CD4-positive, alpha-beta memory T cell (primary cell): Measurements from ENCODE around the gene NFATC2. TPM values are rescaled to one million over a fixed set of nuclear protein-coding genes. Genes with fewer than 3 reads are reported as not detected.

Experiments used
- CTCF ChIA-PET: fragments of 350-600 bp; sonication (Branson Sonifier 250); formaldehyde crosslinking; loops from one replicate; lab custom pipeline; 2021; ENCODE audit warnings: inconsistent platforms; ENCODE audit not compliant: partially characterized antibody; lab: Charles Lee
- POLR2A ChIA-PET: fragments of 350-600 bp; sonication (Branson Sonifier 250); formaldehyde crosslinking; loops from one replicate; lab custom pipeline; 2021; ENCODE audit not compliant: partially characterized antibody; lab: Charles Lee
- DNase-seq, 5 donors: peaks; one replicate each; pipeline versions ENCODE4 v3.0.0 to v3.0.0-alpha.2; 2020 to 2022; ENCODE audit warnings: mixed read lengths in 1 of 5
- H3K27ac ChIP-seq: one replicate; pipeline ENCODE4 v1.7.0; 2013; ENCODE audit warnings: low read depth, low read length
- H3K27me3 ChIP-seq: 2 replicates; pipeline ENCODE4 v1.7.0; 2013; ENCODE audit warnings: mild to moderate bottlenecking, low read length, moderate library complexity; ENCODE audit not compliant: insufficient read depth
- H3K36me3 ChIP-seq: 2 replicates; pipeline ENCODE4 v1.7.0; 2013; ENCODE audit warnings: mild to moderate bottlenecking, low read length, moderate library complexity; ENCODE audit not compliant: insufficient read depth
- H3K4me1 ChIP-seq: 2 replicates; pipeline ENCODE4 v1.7.0; 2013; ENCODE audit warnings: mild to moderate bottlenecking, low read length, moderate library complexity; ENCODE audit not compliant: insufficient read depth
- H3K4me3 ChIP-seq, 2 donors: one replicate each; pipeline ENCODE4 v1.7.0; 2013; ENCODE audit warnings: low read length in 2 of 2, mild to moderate bottlenecking in 1 of 2
- H3K9me3 ChIP-seq, 2 donors: one replicate each; pipeline ENCODE4 v1.7.0; 2013; ENCODE audit warnings: low read length in 2 of 2, control low read depth in 1 of 2; ENCODE audit not compliant: control insufficient read depth in 1 of 2
- H3K27ac Mint-ChIP-seq, 7 donors: one replicate each; pipeline ENCODE4 v1.8.0; 2020 to 2021; ENCODE audit warnings: mixed read lengths in 7 of 7, mild to moderate bottlenecking in 6 of 7, inconsistent platforms in 3 of 7, moderate library complexity in 3 of 7
- H3K27me3 Mint-ChIP-seq, 2 donors: one replicate each; pipeline ENCODE4 v1.8.0; 2020 to 2021; ENCODE audit warnings: mixed read lengths in 2 of 2
- H3K36me3 Mint-ChIP-seq, 2 donors: one replicate each; pipeline ENCODE4 v1.8.0; 2020 to 2021; ENCODE audit warnings: mixed read lengths in 2 of 2, inconsistent platforms in 1 of 2, mild to moderate bottlenecking in 1 of 2
- H3K4me1 Mint-ChIP-seq, 4 donors: one replicate each; pipeline ENCODE4 v1.8.0; 2020 to 2021; ENCODE audit warnings: mixed read lengths in 4 of 4, mild to moderate bottlenecking in 1 of 4
- H3K4me3 Mint-ChIP-seq, 8 donors: one replicate each; pipeline ENCODE4 v1.8.0; 2020 to 2021; ENCODE audit warnings: mixed read lengths in 8 of 8, mild to moderate bottlenecking in 7 of 8, moderate library complexity in 6 of 8, inconsistent platforms in 3 of 8
- H3K9me3 Mint-ChIP-seq, 8 donors: one replicate each; pipeline ENCODE4 v1.8.0; 2020 to 2021; ENCODE audit warnings: mixed read lengths in 8 of 8, mild to moderate bottlenecking in 5 of 8, inconsistent platforms in 3 of 8, moderate library complexity in 1 of 8
- intact Hi-C: fragments of 100-400 bp; cut with micrococcal nuclease; formaldehyde crosslinking; loops from one replicate; pipeline ENCODE4 v1.15.1; 2023
- polyA plus RNA-seq, 2 donors: library from polyadenylated mRNA; unstranded; fragments of 300-500 nt; fragmentation: Illumina TruSeq; gene quantifications; one replicate each; pipeline ENCODE4 v1.2.3, GENCODE V29; 2021
- total RNA-seq, 2 experiments: library from RNA; stranded (reverse); gene quantifications; one replicate each; pipeline ENCODE4 v1.2.3, GENCODE V29; 2021

The NFATC2 gene
- total and polyA plus RNA-seq, 4 experiments from 2014 or later: 14.0 to 71.6 (median 53.7) TPM

DNA sequence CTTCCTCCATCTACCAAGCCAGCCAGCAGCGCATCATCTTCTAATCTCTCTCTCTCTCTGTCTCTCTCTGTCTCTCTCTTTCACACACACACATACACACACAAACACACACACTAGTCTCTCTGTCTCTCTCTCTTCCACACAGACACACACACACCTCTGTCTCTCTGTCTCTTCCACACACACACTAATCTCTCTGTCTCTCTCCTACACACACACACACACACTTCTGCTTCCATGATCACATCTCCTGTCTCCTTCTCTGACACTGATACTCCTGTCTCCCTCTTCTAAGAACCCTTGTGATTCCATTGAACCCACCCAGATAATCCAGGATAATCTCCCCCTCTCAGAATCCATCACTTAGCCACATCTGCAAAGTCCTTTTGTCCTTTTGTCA, 181.3 kb downstream of the NFATC2 start:
- Histone ChIP-seq H3K36me3 (no peaks in the 10 kb centered on the region), H3K4me3 (no peak overlapping the region), H3K4me1 (no peaks in the 10 kb centered on the region), H3K27me3 (no peaks in the 10 kb centered on the region), H3K9me3 (no peaks in the 10 kb centered on the region), H3K27ac (no peak overlapping the region)
- Mint-ChIP-seq H3K36me3 (peaks cover 0 to 8% of the 10 kb centered on the region in 2 donors), H3K27ac (peak overlapping the region in 1 of 7 donors; percentile 12), H3K4me3 (no peak overlapping the region), H3K9me3 (peaks cover 0 to 10% (median 6%) of the 10 kb centered on the region in 8 donors), H3K4me1 (no peaks in the 10 kb centered on the region), H3K27me3 (peaks cover 0 to 3% of the 10 kb centered on the region in 2 donors)
- POLR2A ChIA-PET: no interaction called here
- intact Hi-C loops: no loop called here
- DNase-seq: no peak
- CTCF ChIA-PET: no interaction called here

DNA sequence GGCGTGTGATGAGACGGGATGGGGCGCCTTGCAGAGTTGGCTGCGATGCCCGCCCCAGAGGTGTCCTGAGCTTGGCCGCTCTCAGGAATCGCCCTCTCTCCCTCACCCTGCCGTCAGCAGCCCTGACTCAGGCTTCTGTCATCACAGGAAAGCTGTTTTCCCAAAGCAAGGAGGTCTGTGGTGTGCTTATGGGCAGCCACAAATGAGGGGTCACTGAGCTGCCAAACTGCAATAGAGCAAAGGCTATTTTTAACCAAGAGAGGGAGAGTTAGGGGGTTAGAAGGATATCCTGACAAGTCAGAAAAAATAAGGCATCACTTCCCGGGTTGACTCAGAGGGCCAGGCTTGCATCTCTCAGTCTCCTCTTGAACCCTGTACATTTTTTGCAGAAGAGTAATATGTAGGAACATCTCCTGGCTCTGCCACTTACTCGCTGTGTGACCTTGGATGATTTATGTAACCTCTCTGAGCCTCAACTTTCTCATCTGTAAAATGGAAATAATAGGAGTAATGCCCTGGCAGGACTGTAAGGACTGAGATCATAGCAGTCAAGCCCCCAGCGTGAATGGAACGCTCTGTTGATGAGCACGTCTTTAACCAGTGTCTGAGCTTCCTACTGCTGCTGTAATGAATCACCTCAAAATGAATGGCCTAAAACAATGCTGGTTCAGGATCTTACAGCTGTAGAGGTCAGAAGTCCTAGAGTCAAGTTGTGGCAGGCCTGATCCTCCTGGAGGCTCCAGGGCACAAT, 181.9 kb downstream of the NFATC2 start:
- intact Hi-C loops: no loop called here
- Mint-ChIP-seq H3K36me3 (peaks cover 0 to 9% of the 10 kb centered on the region in 2 donors), H3K4me1 (no peaks in the 10 kb centered on the region), H3K27ac (no peak overlapping the region), H3K9me3 (peaks cover 0 to 10% (median 6%) of the 10 kb centered on the region in 8 donors), H3K27me3 (peaks cover 0 to 3% of the 10 kb centered on the region in 2 donors), H3K4me3 (no peak overlapping the region)
- ChIA-PET CTCF (no interaction called here), POLR2A (no interaction called here)
- DNase-seq: no peak
- Histone ChIP-seq H3K27ac (no peak overlapping the region), H3K4me3 (no peak overlapping the region), H3K36me3 (no peaks in the 10 kb centered on the region), H3K9me3 (no peaks in the 10 kb centered on the region), H3K4me1 (no peaks in the 10 kb centered on the region), H3K27me3 (no peaks in the 10 kb centered on the region)

DNA sequence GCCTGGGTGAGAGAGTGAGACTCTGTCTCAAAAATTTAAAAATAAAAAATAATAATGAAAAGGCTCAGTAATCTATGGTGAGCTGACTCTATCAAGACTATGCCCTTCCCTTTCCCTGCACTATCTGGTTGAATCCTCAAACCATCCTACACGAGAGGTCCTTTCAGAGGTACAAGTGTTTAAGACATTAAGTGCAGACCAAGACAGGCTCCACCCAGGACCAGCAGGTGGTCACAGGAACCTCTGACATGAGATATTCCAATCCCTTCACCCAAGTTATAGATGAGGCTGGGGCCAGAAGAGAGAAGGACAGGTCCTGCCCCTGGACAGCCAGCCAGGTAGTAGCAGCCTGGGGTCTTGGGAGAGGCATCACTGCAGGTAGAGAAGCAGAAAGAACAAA, 182.6 kb downstream of the NFATC2 start:
- no peak for DNase-seq
- ChIA-PET CTCF (no interaction called here), POLR2A (no interaction called here)
- Mint-ChIP-seq H3K27ac (no peak overlapping the region), H3K4me1 (no peaks in the 10 kb centered on the region), H3K36me3 (peaks cover 0 to 11% of the 10 kb centered on the region in 2 donors), H3K4me3 (no peak overlapping the region), H3K27me3 (peaks cover 0 to 3% of the 10 kb centered on the region in 2 donors), H3K9me3 (peaks cover 0 to 10% (median 6%) of the 10 kb centered on the region in 8 donors)
- H3K9me3 ChIP-seq: no peaks in the 10 kb centered on the region
- no peak overlapping the region for H3K27ac ChIP-seq
- H3K4me1 ChIP-seq: no peaks in the 10 kb centered on the region
- H3K27me3 ChIP-seq: no peaks in the 10 kb centered on the region
- no peak overlapping the region for H3K4me3 ChIP-seq
- no peaks in the 10 kb centered on the region for H3K36me3 ChIP-seq
- intact Hi-C loops: no loop called here

DNA sequence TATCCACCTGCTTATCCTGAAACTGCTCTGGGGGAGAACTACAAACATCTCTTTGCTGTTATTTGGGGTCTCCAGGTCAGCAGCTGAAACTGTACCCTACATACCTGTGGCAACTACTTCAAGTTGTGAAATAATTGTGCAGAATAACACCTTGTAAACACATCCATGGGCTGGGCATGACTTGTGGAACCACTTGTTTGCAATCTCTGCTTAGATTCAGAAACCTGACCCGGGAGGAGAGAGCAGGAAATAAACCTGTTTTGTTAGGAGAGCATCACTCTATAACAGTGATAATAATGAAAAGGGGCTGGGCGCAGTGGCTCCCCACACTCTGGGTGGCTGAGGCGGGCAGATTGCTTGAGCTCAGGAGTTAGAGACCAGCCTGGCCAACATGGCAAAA, 183.1 kb downstream of the NFATC2 start:
- POLR2A ChIA-PET: no interaction called here
- Histone ChIP-seq H3K36me3 (no peaks in the 10 kb centered on the region), H3K4me3 (no peak overlapping the region), H3K4me1 (no peaks in the 10 kb centered on the region), H3K9me3 (no peaks in the 10 kb centered on the region), H3K27me3 (no peaks in the 10 kb centered on the region), H3K27ac (no peak overlapping the region)
- Mint-ChIP-seq H3K4me1 (no peaks in the 10 kb centered on the region), H3K27me3 (peaks cover 0 to 3% of the 10 kb centered on the region in 2 donors), H3K27ac (no peak overlapping the region), H3K4me3 (no peak overlapping the region), H3K9me3 (peaks cover 0 to 10% (median 5%) of the 10 kb centered on the region in 8 donors), H3K36me3 (peaks cover 0 to 11% of the 10 kb centered on the region in 2 donors)
- CTCF ChIA-PET: no interaction called here
- DNase-seq: no peak
- intact Hi-C loops: no loop called here

- peaks cover 0 to 4% of the 10 kb centered on the region in 2 donors for H3K36me3 Mint-ChIP-seq
- no peak overlapping the region for H3K4me3 Mint-ChIP-seq
- CTCF ChIA-PET: interaction anchor here (0.8 to 1.0 kb wide), 2 partner anchors 11 to 609 kb away, joined by 3 read pairs; no protein-coding TSS in a partner anchor
Observed at GRCh38 chr20:51358032-51358724, 184.3 kb downstream of the NFATC2 start.

GRCh38 chr20:51357543-51357942, 185.0 kb downstream of the NFATC2 start:
- Histone ChIP-seq H3K4me3 (no peak overlapping the region), H3K27me3 (no peaks in the 10 kb centered on the region), H3K4me1 (no peaks in the 10 kb centered on the region), H3K27ac (no peak overlapping the region), H3K9me3 (no peaks in the 10 kb centered on the region), H3K36me3 (no peaks in the 10 kb centered on the region)
- Mint-ChIP-seq H3K9me3 (no peaks in the 10 kb centered on the region), H3K4me3 (no peak overlapping the region), H3K27me3 (peaks cover 0 to 3% of the 10 kb centered on the region in 2 donors), H3K36me3 (peaks cover 0 to 4% of the 10 kb centered on the region in 2 donors), H3K4me1 (no peaks in the 10 kb centered on the region), H3K27ac (no peak overlapping the region)
- intact Hi-C loops: no loop called here
- POLR2A ChIA-PET: no interaction called here
- no peak for DNase-seq
- CTCF ChIA-PET: no interaction called here

More at GRCh38 chr20:51358032-51358724, 184.3 kb downstream of the NFATC2 start:
- no peaks in the 10 kb centered on the region for H3K4me1 ChIP-seq
- no peaks in the 10 kb centered on the region for H3K4me1 Mint-ChIP-seq
- H3K36me3 ChIP-seq: no peaks in the 10 kb centered on the region
- no peak overlapping the region for H3K27ac Mint-ChIP-seq
- POLR2A ChIA-PET: no interaction called here
- H3K9me3 ChIP-seq: no peaks in the 10 kb centered on the region
- H3K9me3 Mint-ChIP-seq: peaks cover 0 to under 1% (median 0%) of the 10 kb centered on the region in 8 donors
- DNase-seq: no peak
- H3K4me3 ChIP-seq: no peak overlapping the region
- peaks cover 0 to 3% of the 10 kb centered on the region in 2 donors for H3K27me3 Mint-ChIP-seq
- no peaks in the 10 kb centered on the region for H3K27me3 ChIP-seq
- no peak overlapping the region for H3K27ac ChIP-seq
- intact Hi-C loops: no loop called here

GRCh38 chr20:51356871-51357270, 185.6 kb downstream of the NFATC2 start:
- Mint-ChIP-seq H3K9me3 (no peaks in the 10 kb centered on the region), H3K27me3 (peaks cover 0 to 3% of the 10 kb centered on the region in 2 donors), H3K27ac (no peak overlapping the region), H3K4me1 (no peaks in the 10 kb centered on the region), H3K4me3 (no peak overlapping the region), H3K36me3 (peaks cover 0 to 4% of the 10 kb centered on the region in 2 donors)
- POLR2A ChIA-PET: no interaction called here
- H3K4me3 ChIP-seq: no peak overlapping the region
- CTCF ChIA-PET: no interaction called here
- H3K36me3 ChIP-seq: no peaks in the 10 kb centered on the region
- DNase-seq: no peak
- H3K4me1 ChIP-seq: no peaks in the 10 kb centered on the region
- intact Hi-C loops: no loop called here
- no peaks in the 10 kb centered on the region for H3K9me3 ChIP-seq
- H3K27ac ChIP-seq: no peak overlapping the region
- H3K27me3 ChIP-seq: no peaks in the 10 kb centered on the region
